IMR-90 (cell line): ENCODE data around the gene CHMP1A. TPM values are rescaled to one million over a fixed set of nuclear protein-coding genes. Genes with fewer than 3 reads are reported as not detected.

Experiments used
- polyA plus RNA-seq, 3 experiments: library from polyadenylated mRNA; depleted of rRNA; stranded (reverse); fragments of >200 nt; gene quantifications; 2 replicates each; pipeline ENCODE4 v1.2.3, GENCODE V29; 2012; ENCODE audit warnings: low replicate concordance in 1 of 3
- total RNA-seq: library from RNA; depleted of rRNA; stranded (reverse); fragments of >200 nt; gene quantifications from 2 replicates; pipeline ENCODE4 v1.2.3, GENCODE V29; 2012; rRNA removed

Gene CHMP1A
- total and polyA plus RNA-seq, 2 of the 4 experiments (the other 2 are of a cell fraction) = 97.3 to 99.8 TPM

Other genes with a start within 250 kb of the CHMP1A start
- 28.1 and 46.8 TPM in 2 replicates for gene ANKRD11, start 167.1 kb downstream of the CHMP1A start, total RNA-seq
- gene ANKRD11, start 167.1 kb downstream of the CHMP1A start, polyA plus RNA-seq (2012; rRNA removed) = 67.8 and 71.9 TPM in 2 replicates
- 95.3 and 96.8 TPM in 2 replicates for gene SPG7, start 149.3 kb downstream of the CHMP1A start, total RNA-seq
- gene SPG7, start 149.3 kb downstream of the CHMP1A start, polyA plus RNA-seq (2012; rRNA removed) = 82.8 and 94.6 TPM in 2 replicates
- gene RPL13, start 97.0 kb downstream of the CHMP1A start, total RNA-seq = 1,549 and 2,098 TPM in 2 replicates
- 3,527 and 5,396 TPM in 2 replicates for gene RPL13, start 97.0 kb downstream of the CHMP1A start, polyA plus RNA-seq (2012; rRNA removed)
- 5.0 and 5.4 TPM in 2 replicates for gene CPNE7, start 82.0 kb downstream of the CHMP1A start, total RNA-seq
- gene CPNE7, start 82.0 kb downstream of the CHMP1A start, polyA plus RNA-seq (2012; rRNA removed) = 17.4 and 17.7 TPM in 2 replicates
- gene DPEP1, start 44.1 kb downstream of the CHMP1A start, total RNA-seq = not detected in 2 replicates
- not detected in 2 replicates for gene DPEP1, start 44.1 kb downstream of the CHMP1A start, polyA plus RNA-seq (2012; rRNA removed)
- gene SPATA33, start 128 bp upstream of the CHMP1A start, total RNA-seq = 0.90 and 1.1 TPM in 2 replicates
- gene SPATA33, start 128 bp upstream of the CHMP1A start, polyA plus RNA-seq (2012; rRNA removed) = 3.2 and 3.4 TPM in 2 replicates
- 18.6 and 19.5 TPM in 2 replicates for gene CDK10, start 29.0 kb upstream of the CHMP1A start, total RNA-seq
- 61.8 and 65.3 TPM in 2 replicates for gene CDK10, start 29.0 kb upstream of the CHMP1A start, polyA plus RNA-seq (2012; rRNA removed)
- gene SPATA2L, start 44.0 kb upstream of the CHMP1A start, total RNA-seq = 4.8 and 5.0 TPM in 2 replicates
- 6.9 and 8.8 TPM in 2 replicates for gene SPATA2L, start 44.0 kb upstream of the CHMP1A start, polyA plus RNA-seq (2012; rRNA removed)
- gene VPS9D1, start 63.2 kb upstream of the CHMP1A start, total RNA-seq = 1.8 and 1.9 TPM in 2 replicates
- 20.3 and 27.0 TPM in 2 replicates for gene VPS9D1, start 63.2 kb upstream of the CHMP1A start, polyA plus RNA-seq (2012; rRNA removed)
- gene ZNF276, start 63.8 kb upstream of the CHMP1A start, total RNA-seq = 4.1 and 4.2 TPM in 2 replicates
- gene ZNF276, start 63.8 kb upstream of the CHMP1A start, polyA plus RNA-seq (2012; rRNA removed) = 18.6 and 19.1 TPM in 2 replicates
- gene FANCA, start 158.9 kb upstream of the CHMP1A start, total RNA-seq = 13.3 and 13.9 TPM in 2 replicates
- gene FANCA, start 158.9 kb upstream of the CHMP1A start, polyA plus RNA-seq (2012; rRNA removed) = 24.4 and 24.7 TPM in 2 replicates
- gene SPIRE2, start 170.8 kb upstream of the CHMP1A start, total RNA-seq = 0.56 and 0.72 TPM in 2 replicates
- 1.6 and 1.9 TPM in 2 replicates for gene SPIRE2, start 170.8 kb upstream of the CHMP1A start, polyA plus RNA-seq (2012; rRNA removed)
- gene TCF25, start 215.9 kb upstream of the CHMP1A start, total RNA-seq = 119 and 127 TPM in 2 replicates
- gene TCF25, start 215.9 kb upstream of the CHMP1A start, polyA plus RNA-seq (2012; rRNA removed) = 184 and 199 TPM in 2 replicates